Measurements from ENCODE around the gene SLC17A9. TPM values are rescaled to one million over a fixed set of nuclear protein-coding genes. Genes with fewer than 3 reads are reported as not detected.
A peak's percentile ranks its signal among the peaks of the same experiment; 100 is the strongest.

The SLC17A9 gene
- total and polyA plus RNA-seq, 2 experiments from 2014 or later: 32.0 to 39.3 TPM

DNA sequence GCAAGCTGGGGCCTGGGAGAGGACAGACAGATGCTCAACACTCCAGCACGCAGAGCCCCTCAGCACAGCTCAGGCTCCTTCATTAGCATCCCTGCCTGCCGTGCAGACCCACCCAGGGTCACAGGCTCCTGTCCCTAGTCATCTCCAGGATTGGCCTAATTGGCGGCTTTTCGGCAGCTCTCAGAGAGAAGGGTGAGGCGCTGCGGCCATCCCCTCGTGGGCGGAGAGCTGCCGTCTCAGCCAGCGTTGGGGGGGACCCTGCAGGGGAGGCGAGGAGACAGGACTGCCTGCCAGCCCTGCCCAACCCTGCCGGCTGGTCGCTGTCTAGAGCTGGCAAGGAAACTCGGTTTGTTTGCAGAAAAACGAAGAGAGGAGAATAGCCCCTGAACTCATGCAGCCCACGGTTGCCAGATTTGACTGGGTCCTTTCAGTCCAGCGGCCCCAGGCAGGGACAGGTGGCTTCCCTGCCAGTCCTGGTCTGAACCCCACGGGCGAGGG, 27.4 kb downstream of the SLC17A9 start:
- no peak overlapping the region for H3K27ac Mint-ChIP-seq
- Histone ChIP-seq H4K20me1 (replicated peaks; ENCODE audit: insufficient read depth) (no peaks in the 10 kb centered on the region), H3K79me2 (replicated peaks; ENCODE audit: insufficient read depth) (no peaks in the 10 kb centered on the region), H3K4me3 (no peak overlapping the region), H2AFZ (no peak overlapping the region), H3K36me3 (ENCODE audit: insufficient read depth) (no peaks in the 10 kb centered on the region), H3K27ac (ENCODE audit: low read depth) (no peak overlapping the region), H3F3A (replicated peaks; ENCODE audit: low read depth) (0 out of 2 replicates have a peak, but pooled peaks cover 5% of the 10 kb centered on the region), H3K27me3 (ENCODE audit: insufficient read depth) (peaks cover 2% of the 10 kb centered on the region), H3K4me1 (ENCODE audit: insufficient read depth) (peaks cover 42% of the 10 kb centered on the region), H3K9me2 (ENCODE audit: insufficient read depth) (no peaks in the 10 kb centered on the region), H3K4me2 (no peak overlapping the region)
- no peaks in the 10 kb centered on the region for H3K36me3 Mint-ChIP-seq (ENCODE audit: low read depth)
- no peak for TF ChIP-seq JUNB (IDR thresholded peaks at IDR 0.05; ENCODE audit: unreplicated experiment)
- TF ChIP-seq, protein P1, sequence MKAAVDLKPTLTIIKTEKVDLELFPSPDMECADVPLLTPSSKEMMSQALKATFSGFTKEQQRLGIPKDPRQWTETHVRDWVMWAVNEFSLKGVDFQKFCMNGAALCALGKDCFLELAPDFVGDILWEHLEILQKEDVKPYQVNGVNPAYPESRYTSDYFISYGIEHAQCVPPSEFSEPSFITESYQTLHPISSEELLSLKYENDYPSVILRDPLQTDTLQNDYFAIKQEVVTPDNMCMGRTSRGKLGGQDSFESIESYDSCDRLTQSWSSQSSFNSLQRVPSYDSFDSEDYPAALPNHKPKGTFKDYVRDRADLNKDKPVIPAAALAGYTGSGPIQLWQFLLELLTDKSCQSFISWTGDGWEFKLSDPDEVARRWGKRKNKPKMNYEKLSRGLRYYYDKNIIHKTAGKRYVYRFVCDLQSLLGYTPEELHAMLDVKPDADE (IDR thresholded peaks at IDR 0.05): no peak
- peak; percentile 7; the same call in 2 of the 3 replicates for ATAC-seq
- no peaks in the 10 kb centered on the region for H3K9me3 Mint-ChIP-seq
- no peak overlapping the region for H3K4me3 Mint-ChIP-seq
- no peak for DNase-seq (ENCODE audit: low spot score)
- H3K27me3 Mint-ChIP-seq (ENCODE audit: insufficient read depth, low read depth, poor library complexity): peaks cover 20% of the 10 kb centered on the region
- H3K4me1 Mint-ChIP-seq: peaks cover 50% of the 10 kb centered on the region

DNA sequence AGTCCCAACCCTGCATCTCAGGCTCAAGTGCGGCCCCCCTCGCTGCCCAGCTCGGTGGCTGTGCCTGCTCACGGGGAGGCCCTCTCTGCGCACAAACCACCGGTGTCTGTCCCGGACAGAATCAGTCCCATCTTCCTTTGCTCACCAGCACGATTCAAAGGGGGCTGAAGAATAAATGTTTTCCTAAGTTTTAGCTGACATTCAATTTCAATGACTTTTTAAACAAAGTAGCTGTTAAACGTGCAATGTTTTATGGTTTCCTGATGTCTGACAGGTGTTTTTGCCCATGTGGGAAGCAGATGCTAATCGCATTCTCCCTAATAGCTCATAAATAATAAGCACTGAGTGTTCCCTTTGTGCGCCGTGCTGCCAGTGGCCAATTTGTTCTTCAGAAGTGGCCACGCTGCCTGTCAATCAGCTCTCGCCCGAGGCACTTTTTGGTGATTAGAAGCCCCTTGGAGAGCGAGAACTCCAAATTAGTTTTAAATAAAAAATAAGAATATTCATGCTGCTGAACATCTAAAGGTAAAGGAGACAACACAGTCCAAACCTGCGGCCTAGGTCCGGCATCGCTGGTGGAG, 28.0 kb downstream of the SLC17A9 start:
- H3K4me3 ChIP-seq: no peak overlapping the region
- H3K4me1 Mint-ChIP-seq: peaks cover 47% of the 10 kb centered on the region
- H3K4me2 ChIP-seq: no peak overlapping the region
- H3K4me3 Mint-ChIP-seq: no peak overlapping the region
- H3K27me3 Mint-ChIP-seq (ENCODE audit: insufficient read depth, low read depth, poor library complexity): peaks cover 17% of the 10 kb centered on the region
- 0 out of 2 replicates have a peak, but pooled peaks cover 5% of the 10 kb centered on the region for H3F3A ChIP-seq (replicated peaks; ENCODE audit: low read depth)
- DNase-seq (ENCODE audit: low spot score) (no peak), ATAC-seq (no peak)
- no peaks in the 10 kb centered on the region for H3K27me3 ChIP-seq (ENCODE audit: insufficient read depth)
- no peaks in the 10 kb centered on the region for H4K20me1 ChIP-seq (replicated peaks; ENCODE audit: insufficient read depth)
- H2AFZ ChIP-seq: no peak overlapping the region
- no peaks in the 10 kb centered on the region for H3K79me2 ChIP-seq (replicated peaks; ENCODE audit: insufficient read depth)
- peaks cover 37% of the 10 kb centered on the region for H3K4me1 ChIP-seq (ENCODE audit: insufficient read depth)
- no peaks in the 10 kb centered on the region for H3K9me3 Mint-ChIP-seq
- H3K9me2 ChIP-seq (ENCODE audit: insufficient read depth): no peaks in the 10 kb centered on the region
- no peak overlapping the region for H3K27ac Mint-ChIP-seq
- H3K27ac ChIP-seq (ENCODE audit: low read depth): no peak overlapping the region
- no peaks in the 10 kb centered on the region for H3K36me3 Mint-ChIP-seq (ENCODE audit: low read depth)
- H3K36me3 ChIP-seq (ENCODE audit: insufficient read depth): no peaks in the 10 kb centered on the region
- TF ChIP-seq EZH2 (IDR thresholded peaks at IDR 0.05; ENCODE audit: low read depth, unreplicated experiment) (no peak), POLR2AphosphoS5 (IDR thresholded peaks at IDR 0.05; ENCODE audit: low read depth) (no peak), STAT1 (IDR thresholded peaks at IDR 0.05; ENCODE audit: unreplicated experiment) (no peak), EZH2phosphoT487 (IDR thresholded peaks at IDR 0.05; ENCODE audit: unreplicated experiment) (no peak), NANOG (IDR thresholded peaks at IDR 0.05; ENCODE audit: borderline replicate concordance) (no peak)
- TF ChIP-seq, protein P1 (IDR thresholded peaks at IDR 0.05): no peak
- TF ChIP-seq, protein P2, sequence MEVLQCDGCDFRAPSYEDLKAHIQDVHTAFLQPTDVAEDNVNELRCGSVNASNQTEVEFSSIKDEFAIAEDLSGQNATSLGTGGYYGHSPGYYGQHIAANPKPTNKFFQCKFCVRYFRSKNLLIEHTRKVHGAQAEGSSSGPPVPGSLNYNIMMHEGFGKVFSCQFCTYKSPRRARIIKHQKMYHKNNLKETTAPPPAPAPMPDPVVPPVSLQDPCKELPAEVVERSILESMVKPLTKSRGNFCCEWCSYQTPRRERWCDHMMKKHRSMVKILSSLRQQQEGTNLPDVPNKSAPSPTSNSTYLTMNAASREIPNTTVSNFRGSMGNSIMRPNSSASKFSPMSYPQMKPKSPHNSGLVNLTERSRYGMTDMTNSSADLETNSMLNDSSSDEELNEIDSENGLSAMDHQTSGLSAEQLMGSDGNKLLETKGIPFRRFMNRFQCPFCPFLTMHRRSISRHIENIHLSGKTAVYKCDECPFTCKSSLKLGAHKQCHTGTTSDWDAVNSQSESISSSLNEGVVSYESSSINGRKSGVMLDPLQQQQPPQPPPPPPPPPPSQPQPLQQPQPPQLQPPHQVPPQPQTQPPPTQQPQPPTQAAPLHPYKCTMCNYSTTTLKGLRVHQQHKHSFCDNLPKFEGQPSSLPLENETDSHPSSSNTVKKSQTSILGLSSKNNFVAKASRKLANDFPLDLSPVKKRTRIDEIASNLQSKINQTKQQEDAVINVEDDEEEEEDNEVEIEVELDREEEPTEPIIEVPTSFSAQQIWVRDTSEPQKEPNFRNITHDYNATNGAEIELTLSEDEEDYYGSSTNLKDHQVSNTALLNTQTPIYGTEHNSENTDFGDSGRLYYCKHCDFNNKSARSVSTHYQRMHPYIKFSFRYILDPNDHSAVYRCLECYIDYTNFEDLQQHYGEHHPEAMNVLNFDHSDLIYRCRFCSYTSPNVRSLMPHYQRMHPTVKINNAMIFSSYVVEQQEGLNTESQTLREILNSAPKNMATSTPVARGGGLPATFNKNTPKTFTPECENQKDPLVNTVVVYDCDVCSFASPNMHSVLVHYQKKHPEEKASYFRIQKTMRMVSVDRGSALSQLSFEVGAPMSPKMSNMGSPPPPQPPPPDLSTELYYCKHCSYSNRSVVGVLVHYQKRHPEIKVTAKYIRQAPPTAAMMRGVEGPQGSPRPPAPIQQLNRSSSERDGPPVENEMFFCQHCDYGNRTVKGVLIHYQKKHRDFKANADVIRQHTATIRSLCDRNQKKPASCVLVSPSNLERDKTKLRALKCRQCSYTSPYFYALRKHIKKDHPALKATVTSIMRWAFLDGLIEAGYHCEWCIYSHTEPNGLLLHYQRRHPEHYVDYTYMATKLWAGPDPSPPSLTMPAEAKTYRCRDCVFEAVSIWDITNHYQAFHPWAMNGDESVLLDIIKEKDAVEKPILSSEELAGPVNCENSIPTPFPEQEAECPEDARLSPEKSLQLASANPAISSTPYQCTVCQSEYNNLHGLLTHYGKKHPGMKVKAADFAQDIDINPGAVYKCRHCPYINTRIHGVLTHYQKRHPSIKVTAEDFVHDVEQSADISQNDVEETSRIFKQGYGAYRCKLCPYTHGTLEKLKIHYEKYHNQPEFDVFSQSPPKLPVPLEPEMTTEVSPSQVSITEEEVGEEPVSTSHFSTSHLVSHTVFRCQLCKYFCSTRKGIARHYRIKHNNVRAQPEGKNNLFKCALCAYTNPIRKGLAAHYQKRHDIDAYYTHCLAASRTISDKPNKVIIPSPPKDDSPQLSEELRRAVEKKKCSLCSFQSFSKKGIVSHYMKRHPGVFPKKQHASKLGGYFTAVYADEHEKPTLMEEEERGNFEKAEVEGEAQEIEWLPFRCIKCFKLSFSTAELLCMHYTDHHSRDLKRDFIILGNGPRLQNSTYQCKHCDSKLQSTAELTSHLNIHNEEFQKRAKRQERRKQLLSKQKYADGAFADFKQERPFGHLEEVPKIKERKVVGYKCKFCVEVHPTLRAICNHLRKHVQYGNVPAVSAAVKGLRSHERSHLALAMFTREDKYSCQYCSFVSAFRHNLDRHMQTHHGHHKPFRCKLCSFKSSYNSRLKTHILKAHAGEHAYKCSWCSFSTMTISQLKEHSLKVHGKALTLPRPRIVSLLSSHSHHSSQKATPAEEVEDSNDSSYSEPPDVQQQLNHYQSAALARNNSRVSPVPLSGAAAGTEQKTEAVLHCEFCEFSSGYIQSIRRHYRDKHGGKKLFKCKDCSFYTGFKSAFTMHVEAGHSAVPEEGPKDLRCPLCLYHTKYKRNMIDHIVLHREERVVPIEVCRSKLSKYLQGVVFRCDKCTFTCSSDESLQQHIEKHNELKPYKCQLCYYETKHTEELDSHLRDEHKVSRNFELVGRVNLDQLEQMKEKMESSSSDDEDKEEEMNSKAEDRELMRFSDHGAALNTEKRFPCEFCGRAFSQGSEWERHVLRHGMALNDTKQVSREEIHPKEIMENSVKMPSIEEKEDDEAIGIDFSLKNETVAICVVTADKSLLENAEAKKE (CRISPR knock-in tag; IDR thresholded peaks at IDR 0.05): no peak
- TF ChIP-seq, protein P3, sequence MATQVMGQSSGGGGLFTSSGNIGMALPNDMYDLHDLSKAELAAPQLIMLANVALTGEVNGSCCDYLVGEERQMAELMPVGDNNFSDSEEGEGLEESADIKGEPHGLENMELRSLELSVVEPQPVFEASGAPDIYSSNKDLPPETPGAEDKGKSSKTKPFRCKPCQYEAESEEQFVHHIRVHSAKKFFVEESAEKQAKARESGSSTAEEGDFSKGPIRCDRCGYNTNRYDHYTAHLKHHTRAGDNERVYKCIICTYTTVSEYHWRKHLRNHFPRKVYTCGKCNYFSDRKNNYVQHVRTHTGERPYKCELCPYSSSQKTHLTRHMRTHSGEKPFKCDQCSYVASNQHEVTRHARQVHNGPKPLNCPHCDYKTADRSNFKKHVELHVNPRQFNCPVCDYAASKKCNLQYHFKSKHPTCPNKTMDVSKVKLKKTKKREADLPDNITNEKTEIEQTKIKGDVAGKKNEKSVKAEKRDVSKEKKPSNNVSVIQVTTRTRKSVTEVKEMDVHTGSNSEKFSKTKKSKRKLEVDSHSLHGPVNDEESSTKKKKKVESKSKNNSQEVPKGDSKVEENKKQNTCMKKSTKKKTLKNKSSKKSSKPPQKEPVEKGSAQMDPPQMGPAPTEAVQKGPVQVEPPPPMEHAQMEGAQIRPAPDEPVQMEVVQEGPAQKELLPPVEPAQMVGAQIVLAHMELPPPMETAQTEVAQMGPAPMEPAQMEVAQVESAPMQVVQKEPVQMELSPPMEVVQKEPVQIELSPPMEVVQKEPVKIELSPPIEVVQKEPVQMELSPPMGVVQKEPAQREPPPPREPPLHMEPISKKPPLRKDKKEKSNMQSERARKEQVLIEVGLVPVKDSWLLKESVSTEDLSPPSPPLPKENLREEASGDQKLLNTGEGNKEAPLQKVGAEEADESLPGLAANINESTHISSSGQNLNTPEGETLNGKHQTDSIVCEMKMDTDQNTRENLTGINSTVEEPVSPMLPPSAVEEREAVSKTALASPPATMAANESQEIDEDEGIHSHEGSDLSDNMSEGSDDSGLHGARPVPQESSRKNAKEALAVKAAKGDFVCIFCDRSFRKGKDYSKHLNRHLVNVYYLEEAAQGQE (IDR thresholded peaks at IDR 0.05; ENCODE audit: unreplicated experiment): no peak
